ENCODE measurements around the gene C10orf90. TPM values are rescaled to one million over a fixed set of nuclear protein-coding genes. Genes with fewer than 3 reads are reported as not detected.

The C10orf90 gene, protein sequence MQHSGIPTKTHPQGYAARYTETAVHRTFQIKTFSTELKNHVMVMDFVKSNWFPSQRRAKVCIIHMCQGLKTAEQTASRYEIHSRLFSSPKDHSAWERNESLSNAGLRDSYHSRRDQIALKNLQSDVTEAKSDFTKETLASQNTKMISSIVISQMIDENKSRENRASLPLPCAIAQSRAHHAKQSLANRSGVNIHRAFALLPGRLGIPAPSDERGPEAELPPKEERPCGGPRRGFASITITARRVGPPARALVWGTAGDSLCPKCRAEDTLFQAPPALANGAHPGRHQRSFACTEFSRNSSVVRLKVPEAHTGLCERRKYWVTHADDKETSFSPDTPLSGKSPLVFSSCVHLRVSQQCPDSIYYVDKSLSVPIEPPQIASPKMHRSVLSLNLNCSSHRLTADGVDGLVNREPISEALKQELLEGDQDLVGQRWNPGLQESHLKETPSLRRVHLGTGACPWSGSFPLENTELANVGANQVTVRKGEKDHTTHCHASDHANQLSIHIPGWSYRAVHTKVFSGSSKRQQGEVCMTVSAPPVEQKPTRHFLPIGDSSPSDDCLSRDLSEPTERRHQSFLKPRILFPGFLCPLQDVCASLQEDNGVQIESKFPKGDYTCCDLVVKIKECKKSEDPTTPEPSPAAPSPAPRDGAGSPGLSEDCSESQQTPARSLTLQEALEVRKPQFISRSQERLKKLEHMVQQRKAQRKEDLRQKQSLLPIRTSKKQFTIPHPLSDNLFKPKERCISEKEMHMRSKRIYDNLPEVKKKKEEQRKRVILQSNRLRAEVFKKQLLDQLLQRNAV
- total RNA-seq = 1 to 10 TPM in 1 of 4 donors, under 1 TPM in 1, not detected in 2; 0.33 to 1.1 TPM
- polyA plus RNA-seq = under 1 TPM in 1 of 3 donors, not detected in 2; 0.03 TPM

DNA sequence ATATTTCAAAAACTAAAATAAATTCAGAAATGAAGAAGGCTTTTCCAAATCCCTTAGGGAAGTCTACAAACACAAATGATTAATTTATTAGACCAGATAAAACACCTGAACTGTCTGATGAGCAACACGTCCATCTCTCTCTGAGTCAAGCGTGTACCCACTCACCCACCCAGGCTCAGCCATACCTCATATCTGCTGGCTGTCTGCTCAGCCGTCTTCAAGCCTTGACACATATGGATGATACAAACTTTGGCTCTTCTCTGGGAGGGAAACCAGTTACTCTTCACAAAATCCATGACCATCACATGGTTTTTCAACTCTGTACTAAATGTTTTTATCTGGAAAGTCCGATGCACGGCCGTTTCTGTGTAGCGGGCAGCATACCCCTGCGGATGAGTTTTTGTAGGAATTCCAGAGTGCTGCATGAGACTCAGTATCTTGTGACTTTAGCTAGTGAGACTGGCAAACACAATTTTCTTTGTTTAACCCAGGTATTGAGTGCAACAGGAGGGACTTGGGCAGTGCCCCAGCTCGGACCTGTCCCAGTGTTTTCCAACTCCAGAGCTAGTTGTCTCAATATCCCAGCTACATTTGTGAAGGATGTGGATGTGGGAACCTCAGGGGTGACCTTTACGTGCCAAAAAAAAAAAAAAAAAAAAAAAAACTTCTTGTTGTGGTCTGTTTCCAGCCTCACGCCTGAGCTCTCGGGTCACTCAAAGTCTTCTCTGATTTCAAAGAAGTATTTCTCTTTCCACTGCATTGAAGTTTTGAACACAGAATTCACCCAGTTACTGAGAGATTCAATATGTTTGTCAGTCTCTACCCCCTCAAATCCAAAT is at the start of gene C10orf90:
C10orf90 (minus strand) TSS at position 638 of the 839 bp plus-strand sequence; CDS start at position 425, 213 bp downstream.
- Histone ChIP-seq H3K27me3 (no peaks in the 10 kb centered on the region), H3K4me1 (no peaks in the 10 kb centered on the region), H3K9me3 (no peaks in the 10 kb centered on the region), H3K27ac (no peak within 1 kb of the TSS), H3K36me3 (no peaks in the 10 kb centered on the region), H3K4me3 (no peak within 1 kb of the TSS)
- intact Hi-C loops (cut with DNase I) = no loop called here
- 77% methylated on average over 12 of the region's 12 CpGs for WGBS, 2 donors
- no peak for TF ChIP-seq POLR2AphosphoS5 (IDR thresholded peaks at IDR 0.05)
- no peak for TF ChIP-seq EP300 (IDR thresholded peaks at IDR 0.05)
- no peak for TF ChIP-seq POLR2A (IDR thresholded peaks at IDR 0.05)
- TF ChIP-seq CTCF (IDR thresholded peaks at IDR 0.05) = no peak
- no peak for DNase-seq

DNA sequence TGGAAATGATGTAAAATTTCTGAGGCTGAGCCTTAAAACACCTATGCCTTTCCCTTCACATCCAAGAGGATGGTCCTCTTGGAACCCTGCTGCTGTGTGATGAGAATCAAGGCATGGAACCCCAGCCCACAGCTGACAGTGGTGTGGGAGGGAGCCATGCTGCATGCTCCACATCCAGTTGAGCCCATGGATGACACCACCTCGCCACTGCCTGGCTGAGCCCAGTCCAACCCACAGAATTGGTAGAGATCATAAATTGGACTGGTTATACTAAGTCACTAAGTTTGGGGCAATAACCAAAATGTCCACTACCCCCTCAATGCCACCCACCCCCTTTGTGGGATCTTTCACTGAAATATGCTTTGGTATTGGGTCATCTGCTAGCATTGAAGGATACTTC is 45.9 kb upstream of the C10orf90 start:
- no peaks in the 10 kb centered on the region for H3K36me3 ChIP-seq
- no peaks in the 10 kb centered on the region for H3K4me1 ChIP-seq
- no peak overlapping the region for H3K27ac ChIP-seq
- H3K27me3 ChIP-seq = no peaks in the 10 kb centered on the region
- H3K4me3 ChIP-seq = no peak overlapping the region
- intact Hi-C loops (cut with DNase I) = no loop called here
- DNase-seq = no peak
- WGBS, 2 donors = 85 to 89% methylated on average over 1 of the region's 1 CpG
- no peaks in the 10 kb centered on the region for H3K9me3 ChIP-seq
- TF ChIP-seq EP300 (IDR thresholded peaks at IDR 0.05) (no peak), CTCF (IDR thresholded peaks at IDR 0.05) (no peak), POLR2AphosphoS5 (IDR thresholded peaks at IDR 0.05) (no peak), POLR2A (IDR thresholded peaks at IDR 0.05) (no peak)

DNA sequence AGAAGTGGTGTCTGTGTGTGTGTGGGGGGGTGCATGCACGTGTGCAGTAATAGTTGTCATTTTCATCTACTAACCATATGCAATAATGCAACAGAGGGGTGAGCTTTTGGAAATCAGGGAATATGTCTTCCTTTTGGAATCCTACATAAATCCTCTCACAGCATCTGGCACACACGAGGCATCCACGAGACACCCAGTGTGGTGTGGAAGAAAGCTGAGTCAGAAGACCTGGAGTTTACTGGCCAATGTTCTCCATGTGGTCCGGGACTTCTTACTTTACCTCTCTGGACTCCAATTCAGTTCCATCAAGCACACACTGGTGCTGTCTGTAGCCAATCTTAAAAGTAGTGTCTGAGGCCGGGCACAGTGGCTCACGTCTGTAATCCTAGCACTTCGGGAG is 43.1 kb upstream of the C10orf90 start:
- Histone ChIP-seq H3K36me3 (no peaks in the 10 kb centered on the region), H3K4me3 (no peak overlapping the region), H3K27me3 (no peaks in the 10 kb centered on the region), H3K4me1 (no peaks in the 10 kb centered on the region), H3K9me3 (no peaks in the 10 kb centered on the region), H3K27ac (no peak overlapping the region)
- intact Hi-C loops (cut with DNase I) = no loop called here
- no peak for TF ChIP-seq POLR2AphosphoS5 (IDR thresholded peaks at IDR 0.05)
- no peak for TF ChIP-seq POLR2A (IDR thresholded peaks at IDR 0.05)
- TF ChIP-seq CTCF (IDR thresholded peaks at IDR 0.05) = no peak
- TF ChIP-seq EP300 (IDR thresholded peaks at IDR 0.05) = no peak
- WGBS, 2 donors = 76 to 85% methylated on average over 7 of the region's 7 CpGs
- DNase-seq = no peak

GRCh38 chr10:126712681-126713080 is 42.2 kb upstream of the C10orf90 start:
- TF ChIP-seq CTCF (IDR thresholded peaks at IDR 0.05) = no peak
- TF ChIP-seq POLR2AphosphoS5 (IDR thresholded peaks at IDR 0.05) = no peak
- TF ChIP-seq POLR2A (IDR thresholded peaks at IDR 0.05) = no peak
- no peak for TF ChIP-seq EP300 (IDR thresholded peaks at IDR 0.05)
- no peaks in the 10 kb centered on the region for H3K27me3 ChIP-seq
- intact Hi-C loops (cut with DNase I) = no loop called here
- DNase-seq = no peak
- 66 to 85% methylated on average over 6 of the region's 6 CpGs for WGBS, 2 donors
- no peaks in the 10 kb centered on the region for H3K36me3 ChIP-seq
- no peaks in the 10 kb centered on the region for H3K9me3 ChIP-seq
- no peak overlapping the region for H3K27ac ChIP-seq
- no peaks in the 10 kb centered on the region for H3K4me1 ChIP-seq
- no peak overlapping the region for H3K4me3 ChIP-seq
